ENCODE results near the gene ST7L. TPM values are rescaled to one million over a fixed set of nuclear protein-coding genes. Genes with fewer than 3 reads are reported as not detected.

The ST7L gene
- total and polyA plus RNA-seq, 2 donors (not counting 3 experiments of a cell fraction or from before 2014, with no cell fraction given), result 12.3 to 28.4 TPM

- TF ChIP-seq POLR2AphosphoS5 (IDR thresholded peaks at IDR 0.05; ENCODE audit: insufficient read depth, low read depth, low read length) (no peak), CTCF (IDR thresholded peaks at IDR 0.05; ENCODE audit: extremely low read depth in 1 of 2, insufficient read depth in 1 of 2, low read depth in 1 of 2, low read length in 2 of 2) (peak; percentile 40 to 49)
- no peaks in the 10 kb centered on the region for H3K27me3 ChIP-seq (ENCODE audit: control insufficient read depth in 2 of 2, insufficient read depth in 2 of 2, low read length in 2 of 2)
- H3K79me2 ChIP-seq (ENCODE audit: control insufficient read depth, insufficient read depth, low read length), result peaks cover 59% of the 10 kb centered on the region
- no TSS peak for BruUV-seq (replicated peaks)
- no peak overlapping the region for H3K27ac ChIP-seq (ENCODE audit: insufficient read depth, low read depth, low read length)
- H3K4me3 ChIP-seq (replicated peaks in 1 of 3; ENCODE audit: insufficient read depth in 1 of 3, low read depth in 1 of 3, low read length in 3 of 3), result no peak overlapping the region
- no peak overlapping the region for H2AFZ ChIP-seq (ENCODE audit: low read depth, low read length)
- POLR2A ChIA-PET, result interaction anchor here (0.9 kb wide), 1 partner anchor 220 kb away, joined by 4 read pairs; no protein-coding TSS in a partner anchor
- dilution Hi-C loops (cut with MboI; ENCODE audit: extremely low pct_ligation_motif_present, low sequenced_read_pairs) (no loop called here), intact Hi-C loops (cut with micrococcal nuclease) (loop anchor here (1.0 kb wide), 4 partner anchors 112 to 255 kb away; no protein-coding TSS in a partner anchor)
- FAIRE-seq (no peak), DNase-seq (ENCODE audit: low read depth, low spot score) (peak; percentile 64)
- CTCF ChIA-PET, result interaction anchor here (0.6 to 11.0 kb wide), 20 partner anchors 22 to 316 kb away, joined by 3 to 110 read pairs (median 4); partner anchors contain the start of gene MOV10
- H4K20me1 ChIP-seq (replicated peaks; ENCODE audit: control insufficient read depth, extremely low read depth, insufficient read depth, low read length), result no peaks in the 10 kb centered on the region
- H3K36me3 ChIP-seq (ENCODE audit: control insufficient read depth in 2 of 2, extremely low read depth in 1 of 2, insufficient read depth in 2 of 2, low read length in 2 of 2), result peaks cover 2 to 17% of the 10 kb centered on the region in 2 experiments
- peaks cover 14% of the 10 kb centered on the region for H3K4me1 ChIP-seq (ENCODE audit: control insufficient read depth, extremely low read depth, insufficient read depth, low read length)
- no peak overlapping the region for H3K9ac ChIP-seq (replicated peaks; ENCODE audit: extremely low read depth, insufficient read depth, low read length)
- H3K9me1 ChIP-seq (replicated peaks; ENCODE audit: control insufficient read depth, extremely low read depth, insufficient read depth, low read length), result no peaks in the 10 kb centered on the region
- no peaks in the 10 kb centered on the region for H3K9me3 ChIP-seq (replicated peaks; ENCODE audit: control insufficient read depth, insufficient read depth, low read length)
- H3K4me2 ChIP-seq (ENCODE audit: insufficient read depth, low read length), result no peak overlapping the region
These were observed 4.4 kb downstream of the ST7L start for GRCh38 chr1:112614460-112615065.

- no peaks in the 10 kb centered on the region for H4K20me1 ChIP-seq (replicated peaks; ENCODE audit: control insufficient read depth, extremely low read depth, insufficient read depth, low read length)
- dilution Hi-C loops (cut with MboI; ENCODE audit: extremely low pct_ligation_motif_present, low sequenced_read_pairs), result no loop called here
- H3K79me2 ChIP-seq (ENCODE audit: control insufficient read depth, insufficient read depth, low read length), result peaks cover 5% of the 10 kb centered on the region
- no peak for FAIRE-seq
- peaks cover 9 to 19% of the 10 kb centered on the region in 2 experiments for H3K36me3 ChIP-seq (ENCODE audit: control insufficient read depth in 2 of 2, extremely low read depth in 1 of 2, insufficient read depth in 2 of 2, low read length in 2 of 2)
- DNase-seq (ENCODE audit: low read depth, low spot score), result no peak
- H2AFZ ChIP-seq (ENCODE audit: low read depth, low read length), result no peak overlapping the region
- H3K4me1 ChIP-seq (ENCODE audit: control insufficient read depth, extremely low read depth, insufficient read depth, low read length), result peaks cover 2% of the 10 kb centered on the region
- TF ChIP-seq FOS (IDR thresholded peaks at IDR 0.05; ENCODE audit: borderline replicate concordance, insufficient read depth, low read length) (no peak), JUN (IDR thresholded peaks at IDR 0.05; ENCODE audit: borderline replicate concordance, insufficient read depth, insufficient read length, low read depth) (no peak), GATA2 (IDR thresholded peaks at IDR 0.05; ENCODE audit: insufficient read depth, insufficient read length, low read depth, low read length) (no peak), CTCF (IDR thresholded peaks at IDR 0.05; ENCODE audit: extremely low read depth in 1 of 2, insufficient read depth in 1 of 2, low read depth in 1 of 2, low read length in 2 of 2) (no peak), POLR2AphosphoS5 (IDR thresholded peaks at IDR 0.05; ENCODE audit: insufficient read depth, low read depth, low read length) (no peak), POLR2A (IDR thresholded peaks at IDR 0.05; ENCODE audit: low read depth, low read length) (no peak), EZH2 (IDR thresholded peaks at IDR 0.05; ENCODE audit: borderline replicate concordance, low read depth, low read length, severe bottlenecking) (no peak), MYC (IDR thresholded peaks at IDR 0.05; ENCODE audit: low read depth, low read length) (no peak)
- TF ChIP-seq, protein P1, sequence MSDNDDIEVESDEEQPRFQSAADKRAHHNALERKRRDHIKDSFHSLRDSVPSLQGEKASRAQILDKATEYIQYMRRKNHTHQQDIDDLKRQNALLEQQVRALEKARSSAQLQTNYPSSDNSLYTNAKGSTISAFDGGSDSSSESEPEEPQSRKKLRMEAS (IDR thresholded peaks at IDR 0.05; ENCODE audit: insufficient read depth, insufficient read length), result no peak
- H3K27ac ChIP-seq (ENCODE audit: insufficient read depth, low read depth, low read length), result no peak overlapping the region
- H3K9me3 ChIP-seq (replicated peaks; ENCODE audit: control insufficient read depth, insufficient read depth, low read length), result no peaks in the 10 kb centered on the region
- H3K4me3 ChIP-seq (replicated peaks in 1 of 3; ENCODE audit: insufficient read depth in 1 of 3, low read depth in 1 of 3, low read length in 3 of 3), result no peak overlapping the region
- no TSS peak for BruUV-seq (replicated peaks)
- H3K27me3 ChIP-seq (ENCODE audit: control insufficient read depth in 2 of 2, insufficient read depth in 2 of 2, low read length in 2 of 2), result no peaks in the 10 kb centered on the region
- H3K9me1 ChIP-seq (replicated peaks; ENCODE audit: control insufficient read depth, extremely low read depth, insufficient read depth, low read length), result no peaks in the 10 kb centered on the region
- H3K4me2 ChIP-seq (ENCODE audit: insufficient read depth, low read length), result no peak overlapping the region
- intact Hi-C loops (cut with micrococcal nuclease), result no loop called here
- CTCF ChIA-PET, result interaction anchor here (0.9 to 1.0 kb wide), 2 partner anchors 104 kb away, joined by 3 to 4 read pairs; no protein-coding TSS in a partner anchor
- POLR2A ChIA-PET, result no interaction called here
- H3K9ac ChIP-seq (replicated peaks; ENCODE audit: extremely low read depth, insufficient read depth, low read length), result no peak overlapping the region
These were observed 13.2 kb downstream of the ST7L start for GRCh38 chr1:112605633-112606327.
